Keratinocyte (primary cell): ENCODE measurements around the gene SMDT1. TPM values are rescaled to one million over a fixed set of nuclear protein-coding genes. Genes with fewer than 3 reads are reported as not detected.

ENCODE experiments used
- DNase-seq: peaks from one replicate; pipeline ENCODE4 v3.0.0-alpha.2; 2011; ENCODE audit warnings: low read depth, missing footprints, low spot score
- FAIRE-seq: peaks from 2 replicates; lab custom pipeline; 2011; peaks lifted over from hg19 to GRCh38; lab: Jason Lieb, UNC
- H2AFZ ChIP-seq: 2 replicates; pipeline ENCODE4 v1.6.0; 2012; ENCODE audit warnings: low read length, control low read depth, inconsistent platforms; ENCODE audit not compliant: control insufficient read depth
- H3K27ac ChIP-seq: 2 replicates; pipeline ENCODE4 v1.5.1; 2011; ENCODE audit warnings: low read length; ENCODE audit not compliant: control insufficient read depth, insufficient read depth
- H3K27me3 ChIP-seq: 3 replicates; pipeline ENCODE4 v1.6.0; 2011; ENCODE audit warnings: low read length; ENCODE audit not compliant: control insufficient read depth, insufficient read depth; ENCODE audit errors: extremely low read depth
- H3K36me3 ChIP-seq, 2 experiments: 2 replicates in 1 of 2; 3 replicates in 1 of 2; pipeline ENCODE4 v1.5.1; 2011; ENCODE audit warnings: low read length in 2 of 2, mild to moderate bottlenecking in 1 of 2; ENCODE audit not compliant: control insufficient read depth in 2 of 2, insufficient read depth in 2 of 2; ENCODE audit errors: extremely low read depth in 1 of 2
- H3K4me1 ChIP-seq: 3 replicates; pipeline ENCODE4 v1.5.1; 2011; ENCODE audit warnings: low read length; ENCODE audit not compliant: control insufficient read depth, insufficient read depth; ENCODE audit errors: extremely low read depth
- H3K4me2 ChIP-seq: 3 replicates; pipeline ENCODE4 v1.6.0; 2011; ENCODE audit warnings: low read depth, low read length; ENCODE audit not compliant: control insufficient read depth, insufficient read depth; ENCODE audit errors: extremely low read depth
- H3K4me3 ChIP-seq, 3 experiments: fragments of 200-600 bp in 1 of 3; sonication (generic) in 1 of 3; 2 replicates in 2 of 3; 3 replicates in 1 of 3; pipeline ENCODE4 v1.5.1; 2011 to 2016; ENCODE audit warnings: low read length in 3 of 3, mild to moderate bottlenecking in 3 of 3, control low read depth in 2 of 3, inconsistent platforms in 1 of 3, low read depth in 1 of 3, mixed read lengths in 1 of 3, mixed run types in 1 of 3, moderate library complexity in 1 of 3; ENCODE audit not compliant: control insufficient read depth in 2 of 3, insufficient read depth in 2 of 3; ENCODE audit errors: extremely low read depth in 1 of 3
- H3K79me2 ChIP-seq: 2 replicates; pipeline ENCODE4 v1.6.0; 2012; ENCODE audit warnings: low read length; ENCODE audit not compliant: control insufficient read depth, insufficient read depth
- H3K9ac ChIP-seq: 3 replicates; pipeline ENCODE4 v1.6.0; 2011; ENCODE audit warnings: low read length; ENCODE audit not compliant: control insufficient read depth, insufficient read depth; ENCODE audit errors: extremely low read depth
- H3K9me1 ChIP-seq: 3 replicates; pipeline ENCODE4 v1.6.0; 2011; ENCODE audit warnings: low read length; ENCODE audit not compliant: control insufficient read depth, insufficient read depth; ENCODE audit errors: extremely low read depth
- H3K9me3 ChIP-seq: 2 replicates; pipeline ENCODE4 v1.5.1; 2012; ENCODE audit warnings: low read depth, low read length; ENCODE audit not compliant: control insufficient read depth
- H4K20me1 ChIP-seq: 3 replicates; pipeline ENCODE4 v1.6.0; 2011; ENCODE audit warnings: low read length; ENCODE audit not compliant: control insufficient read depth, insufficient read depth; ENCODE audit errors: extremely low read depth
- EZH2 ChIP-seq: IDR thresholded peaks from one replicate; pipeline ENCODE4 v1.6.1; 2012; ENCODE audit warnings: inconsistent platforms, mild to moderate bottlenecking, low read length, moderate library complexity
- dilution Hi-C: fragments of 300-500 bp; cut with MboI; formaldehyde crosslinking; loops from one replicate; pipeline ENCODE4 v1.7.0; 2020; ENCODE audit warnings: low sequenced_read_pairs; ENCODE audit not compliant: extremely low pct_ligation_motif_present
- polyA plus RNA-seq, 5 experiments: library from polyadenylated mRNA; depleted of rRNA in 3 of 5; stranded (reverse) in 3 of 5; stranded (forward) in 1 of 5; unstranded in 1 of 5; fragments of >200 nt; gene quantifications; 1 replicate in 1 of 5; 2 replicates in 3 of 5; 3 replicates in 1 of 5; pipeline versions ENCODE4 v1.2.1 to v1.2.3, GENCODE V29; 2011 to 2012; ENCODE audit warnings: missing spikeins in 2 of 5, low read depth in 1 of 5, low replicate concordance in 1 of 5
- TF ChIP-seq, protein P1 (sequence below), 3 experiments: IDR thresholded peaks in 1 of 3; conservative IDR thresholded peaks in 1 of 3; optimal IDR thresholded peaks in 1 of 3; 2 replicates in 2 of 3; 3 replicates in 1 of 3; pipeline versions ENCODE3 to v1.5.1; 2011; ENCODE audit warnings: low read length in 3 of 3, mild to moderate bottlenecking in 3 of 3, moderate library complexity in 2 of 3, control low read depth in 1 of 3, inconsistent platforms in 1 of 3; ENCODE audit not compliant: insufficient read depth in 2 of 3; ENCODE audit errors: extremely low read depth in 1 of 3

SMDT1 gene
- polyA plus RNA-seq, 1 donor (not counting 4 experiments of a cell fraction or from before 2014, with no cell fraction given) = 21.6 TPM

DNA sequence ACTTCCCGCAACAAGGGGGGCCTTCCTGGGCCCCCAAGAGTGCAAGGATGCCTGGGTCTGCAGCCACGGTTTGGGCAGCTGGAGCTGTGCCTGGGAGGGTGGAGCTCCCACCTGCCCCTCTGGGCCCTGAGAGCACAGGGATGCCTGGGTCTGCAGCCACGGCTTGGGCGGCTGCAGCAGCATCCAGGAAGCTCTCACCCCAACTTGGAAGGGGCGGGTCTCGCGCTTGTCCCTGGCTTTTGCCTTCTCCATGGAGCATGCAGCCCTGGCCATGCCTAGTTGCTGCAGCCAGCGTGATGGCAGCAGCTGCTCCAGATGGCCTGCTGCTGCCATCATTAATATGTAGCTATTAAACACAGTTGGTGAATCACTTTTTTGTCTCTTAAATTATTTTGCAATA lies 44.2 kb upstream of the SMDT1 start:
- TF ChIP-seq, protein P1, sequence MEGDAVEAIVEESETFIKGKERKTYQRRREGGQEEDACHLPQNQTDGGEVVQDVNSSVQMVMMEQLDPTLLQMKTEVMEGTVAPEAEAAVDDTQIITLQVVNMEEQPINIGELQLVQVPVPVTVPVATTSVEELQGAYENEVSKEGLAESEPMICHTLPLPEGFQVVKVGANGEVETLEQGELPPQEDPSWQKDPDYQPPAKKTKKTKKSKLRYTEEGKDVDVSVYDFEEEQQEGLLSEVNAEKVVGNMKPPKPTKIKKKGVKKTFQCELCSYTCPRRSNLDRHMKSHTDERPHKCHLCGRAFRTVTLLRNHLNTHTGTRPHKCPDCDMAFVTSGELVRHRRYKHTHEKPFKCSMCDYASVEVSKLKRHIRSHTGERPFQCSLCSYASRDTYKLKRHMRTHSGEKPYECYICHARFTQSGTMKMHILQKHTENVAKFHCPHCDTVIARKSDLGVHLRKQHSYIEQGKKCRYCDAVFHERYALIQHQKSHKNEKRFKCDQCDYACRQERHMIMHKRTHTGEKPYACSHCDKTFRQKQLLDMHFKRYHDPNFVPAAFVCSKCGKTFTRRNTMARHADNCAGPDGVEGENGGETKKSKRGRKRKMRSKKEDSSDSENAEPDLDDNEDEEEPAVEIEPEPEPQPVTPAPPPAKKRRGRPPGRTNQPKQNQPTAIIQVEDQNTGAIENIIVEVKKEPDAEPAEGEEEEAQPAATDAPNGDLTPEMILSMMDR (optimal IDR thresholded peaks at IDR 0.05 in 1 of 3, IDR thresholded peaks at IDR 0.05 in 1 of 3, conservative IDR thresholded peaks at IDR 0.05 in 1 of 3; ENCODE audit: extremely low read depth in 1 of 3, insufficient read depth in 2 of 3, low read length in 3 of 3) = no peak
- TF ChIP-seq EZH2 = no peak
- Histone ChIP-seq H3K9ac (no peak overlapping the region), H3K79me2 (no peaks in the 10 kb centered on the region), H3K27ac (no peak overlapping the region), H3K27me3 (no peaks in the 10 kb centered on the region), H3K4me3 (no peak overlapping the region), H3K4me2 (no peak overlapping the region), H4K20me1 (no peaks in the 10 kb centered on the region), H3K9me1 (no peaks in the 10 kb centered on the region), H3K9me3 (peaks cover 5% of the 10 kb centered on the region), H3K36me3 (no peaks in the 10 kb centered on the region), H2AFZ (no peak overlapping the region), H3K4me1 (peaks cover 4% of the 10 kb centered on the region)
- FAIRE-seq = no peak
- DNase-seq = no peak
- dilution Hi-C loops = no loop called here

DNA sequence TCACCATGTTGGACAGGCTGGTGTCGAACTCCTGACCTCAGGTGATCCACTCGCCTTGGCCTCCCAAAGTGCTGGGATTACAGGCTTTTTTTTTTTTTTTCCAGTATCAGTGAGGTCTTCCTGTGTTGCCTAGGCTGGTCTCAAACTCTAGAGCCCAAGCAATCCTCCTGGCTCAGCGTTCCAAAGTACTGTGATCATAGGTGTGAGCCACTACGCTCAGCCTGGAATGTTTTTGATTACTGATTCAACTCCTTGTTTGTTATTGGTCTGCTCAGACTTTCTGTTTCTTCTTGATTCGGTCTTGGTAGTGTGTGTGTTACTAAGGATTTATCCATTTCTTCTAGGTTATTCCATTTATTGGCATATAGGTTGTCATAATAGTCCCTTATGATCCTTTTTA lies 40.2 kb upstream of the SMDT1 start:
- dilution Hi-C loops = no loop called here
- Histone ChIP-seq H3K27ac (no peak overlapping the region), H3K4me1 (no peaks in the 10 kb centered on the region), H3K9me3 (no peaks in the 10 kb centered on the region), H3K27me3 (no peaks in the 10 kb centered on the region), H3K4me3 (no peak overlapping the region), H3K79me2 (no peaks in the 10 kb centered on the region), H3K4me2 (no peak overlapping the region), H3K9me1 (no peaks in the 10 kb centered on the region), H4K20me1 (no peaks in the 10 kb centered on the region), H2AFZ (no peak overlapping the region), H3K36me3 (no peaks in the 10 kb centered on the region), H3K9ac (no peak overlapping the region)
- DNase-seq (no peak), FAIRE-seq (no peak)
- TF ChIP-seq, protein P1 (optimal IDR thresholded peaks at IDR 0.05 in 1 of 3, IDR thresholded peaks at IDR 0.05 in 1 of 3, conservative IDR thresholded peaks at IDR 0.05 in 1 of 3; ENCODE audit: extremely low read depth in 1 of 3, insufficient read depth in 2 of 3, low read length in 3 of 3) = no peak
- no peak for TF ChIP-seq EZH2
